GM12892 (cell line): ENCODE results near the gene MMP26.

ENCODE experiments used
- POLR2A ChIP-seq: IDR thresholded peaks from 2 replicates; pipeline ENCODE4 v1.6.1; 2011; ENCODE audit warnings: low read depth, low read length, control low read depth
- POLR2AphosphoS5 ChIP-seq: IDR thresholded peaks from 2 replicates; pipeline ENCODE4 v1.6.1; 2011; ENCODE audit warnings: low read depth, low read length, control low read depth
- TAF1 ChIP-seq: IDR thresholded peaks from 2 replicates; pipeline ENCODE4 v1.6.1; 2011; ENCODE audit warnings: low read depth, mild to moderate bottlenecking, control low read depth, low read length, borderline replicate concordance

GRCh38 chr11:4665424-4665823, 39.2 kb upstream of the MMP26 start:
- TF ChIP-seq POLR2AphosphoS5 = no peak
- no peak for TF ChIP-seq POLR2A
- TF ChIP-seq TAF1 = no peak
